HG02763 (cell line): ENCODE results near the gene BOK.

Source experiments
- ATAC-seq: cut with Tn5 transposase; IDR thresholded peaks from one replicate; pipeline ENCODE4 v1.9.1; 2021; ENCODE audit warnings: mild to moderate bottlenecking, moderate library complexity; ENCODE audit not compliant: unreplicated experiment

BOK gene

GRCh38 chr2:241598061-241598460, 39.5 kb downstream of the BOK start:
- no peak for ATAC-seq

GRCh38 chr2:241598487-241598886, 39.9 kb downstream of the BOK start:
- no peak for ATAC-seq

- no peak for ATAC-seq
Observed at GRCh38 chr2:241599615-241600014, 41.1 kb downstream of the BOK start.

- no peak for ATAC-seq
Observed at GRCh38 chr2:241601841-241602240, 43.3 kb downstream of the BOK start.

- ATAC-seq, result no peak
Observed at GRCh38 chr2:241602720-241603119, 44.2 kb downstream of the BOK start.

- no peak for ATAC-seq
Observed at GRCh38 chr2:241603686-241604085, 45.1 kb downstream of the BOK start.

GRCh38 chr2:241606186-241606585, 47.6 kb downstream of the BOK start:
- ATAC-seq, result no peak

- ATAC-seq, result no peak
Observed at GRCh38 chr2:241607162-241607885, 48.8 kb downstream of the BOK start.

GRCh38 chr2:241608881-241609280, 50.3 kb downstream of the BOK start:
- ATAC-seq, result no peak

- ATAC-seq, result peak; percentile 78
Observed at GRCh38 chr2:241609859-241610793, 51.6 kb downstream of the BOK start.

- no peak for ATAC-seq
Observed at GRCh38 chr2:241611062-241611461, 52.5 kb downstream of the BOK start.

- ATAC-seq, result no peak
Observed at GRCh38 chr2:241612156-241613016, 53.8 kb downstream of the BOK start.

- no peak for ATAC-seq
Observed at GRCh38 chr2:241613017-241613780, 54.7 kb downstream of the BOK start.

- ATAC-seq, result no peak
Observed at GRCh38 chr2:241615041-241615440, 56.5 kb downstream of the BOK start.

GRCh38 chr2:241615522-241616052, 57.0 kb downstream of the BOK start:
- ATAC-seq, result no peak

GRCh38 chr2:241616168-241617125, 57.9 kb downstream of the BOK start:
- no peak for ATAC-seq

GRCh38 chr2:241617431-241618154, 59.0 kb downstream of the BOK start:
- ATAC-seq, result no peak

GRCh38 chr2:241618296-241618805, 59.8 kb downstream of the BOK start:
- no peak for ATAC-seq
